Measurements from ENCODE around the gene SNX8. TPM values are rescaled to one million over a fixed set of nuclear protein-coding genes. Genes with fewer than 3 reads are reported as not detected.

SNX8 gene
- total and polyA plus RNA-seq, 9 of the 15 experiments (the other 6 are each of a cell fraction or from before 2014, with no cell fraction given) = 2.7 to 51.6 (median 16.9) TPM

DNA sequence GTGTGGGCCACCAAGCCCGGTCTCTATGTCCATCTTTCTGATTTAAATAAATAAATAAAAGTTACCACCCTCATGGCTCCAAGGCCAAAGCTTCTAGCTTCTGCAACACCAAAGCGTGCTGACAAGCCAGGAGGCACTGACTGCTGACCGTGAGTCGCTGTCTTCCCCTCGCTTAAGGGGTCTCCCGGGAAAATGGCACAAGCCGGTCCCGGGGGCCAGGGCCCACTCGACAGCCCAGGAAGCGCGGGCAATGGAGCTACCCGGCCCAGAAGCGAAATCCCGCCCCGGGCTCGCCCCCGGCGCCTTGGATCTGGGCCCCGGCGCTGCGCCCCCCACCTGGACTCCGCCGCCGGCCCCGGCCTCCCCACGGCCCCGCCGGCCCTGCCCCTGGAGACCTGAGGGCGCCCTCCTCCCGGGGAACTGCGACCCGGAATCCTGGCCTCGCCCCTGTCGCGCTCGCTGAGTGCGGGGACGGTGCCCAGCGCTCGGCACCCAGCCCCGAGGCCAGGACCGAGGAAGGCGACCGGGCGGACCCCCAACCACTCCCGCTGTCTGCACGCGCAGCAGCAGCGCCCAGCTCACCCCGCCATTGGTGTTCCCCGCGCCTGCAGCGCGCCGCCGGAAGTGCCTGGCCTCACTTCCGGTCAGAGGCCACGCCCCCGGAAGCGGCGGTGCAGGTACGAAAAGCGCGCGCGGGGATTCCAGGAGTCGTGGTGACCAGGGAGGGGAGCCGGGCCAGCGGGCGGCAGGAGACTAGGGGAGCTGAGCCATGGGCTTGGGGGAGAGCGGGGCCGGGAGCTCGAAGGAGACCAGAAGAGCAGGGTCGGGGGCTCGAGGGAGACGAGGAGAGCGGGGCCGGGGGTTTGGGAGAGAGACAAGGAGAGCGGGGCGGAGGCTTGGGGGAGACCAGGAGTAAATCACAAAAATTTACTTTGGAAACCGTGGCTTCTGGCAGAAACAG, 72.4 kb downstream of the SNX8 start, which contains the start of the genes MRM2 and NUDT1 (continued):
- TF ChIP-seq, protein P1, sequence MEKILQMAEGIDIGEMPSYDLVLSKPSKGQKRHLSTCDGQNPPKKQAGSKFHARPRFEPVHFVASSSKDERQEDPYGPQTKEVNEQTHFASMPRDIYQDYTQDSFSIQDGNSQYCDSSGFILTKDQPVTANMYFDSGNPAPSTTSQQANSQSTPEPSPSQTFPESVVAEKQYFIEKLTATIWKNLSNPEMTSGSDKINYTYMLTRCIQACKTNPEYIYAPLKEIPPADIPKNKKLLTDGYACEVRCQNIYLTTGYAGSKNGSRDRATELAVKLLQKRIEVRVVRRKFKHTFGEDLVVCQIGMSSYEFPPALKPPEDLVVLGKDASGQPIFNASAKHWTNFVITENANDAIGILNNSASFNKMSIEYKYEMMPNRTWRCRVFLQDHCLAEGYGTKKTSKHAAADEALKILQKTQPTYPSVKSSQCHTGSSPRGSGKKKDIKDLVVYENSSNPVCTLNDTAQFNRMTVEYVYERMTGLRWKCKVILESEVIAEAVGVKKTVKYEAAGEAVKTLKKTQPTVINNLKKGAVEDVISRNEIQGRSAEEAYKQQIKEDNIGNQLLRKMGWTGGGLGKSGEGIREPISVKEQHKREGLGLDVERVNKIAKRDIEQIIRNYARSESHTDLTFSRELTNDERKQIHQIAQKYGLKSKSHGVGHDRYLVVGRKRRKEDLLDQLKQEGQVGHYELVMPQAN (IDR thresholded peaks at IDR 0.05; ENCODE audit: borderline replicate concordance) = peak; percentile 95
- no peak for TF ChIP-seq ZNF263 (CRISPR knock-in tag; IDR thresholded peaks at IDR 0.05; ENCODE audit: borderline replicate concordance)
- TF ChIP-seq EZH2 (IDR thresholded peaks at IDR 0.05; ENCODE audit: borderline replicate concordance, low read depth, low read length) = no peak
- TF ChIP-seq ZNF316 (IDR thresholded peaks at IDR 0.05) = no peak
- no peak for TF ChIP-seq ZBTB49 (CRISPR knock-in tag; IDR thresholded peaks at IDR 0.05; ENCODE audit: borderline replicate concordance)
- TF ChIP-seq HMG20B (CRISPR knock-in tag; IDR thresholded peaks at IDR 0.05) = no peak
- TF ChIP-seq MAFG (tag; conservative IDR thresholded peaks at IDR 0.05) = no peak
- peak; percentile 75 for TF ChIP-seq PML (IDR thresholded peaks at IDR 0.05; ENCODE audit: low read length)
- TF ChIP-seq ELF4 (CRISPR knock-in tag; IDR thresholded peaks at IDR 0.05) = 0 out of 2 replicates have a peak, but pooled peaks have one; percentile 60
- no peak; the same call in 1 of the 2 replicates for TF ChIP-seq NR2C2 (CRISPR knock-in tag; IDR thresholded peaks at IDR 0.05)
- TF ChIP-seq NR2C2 (tag; IDR thresholded peaks at IDR 0.05) = peak; percentile 66
- peak; percentile 21; the same call in 1 of the 2 replicates for TF ChIP-seq ZEB2 (IDR thresholded peaks at IDR 0.05)
- TF ChIP-seq ZNF280A (IDR thresholded peaks at IDR 0.05; ENCODE audit: low read depth, partially characterized antibody) = no peak
- TF ChIP-seq HNRNPK (IDR thresholded peaks at IDR 0.05; ENCODE audit: low read depth, low read length, poor library complexity, severe bottlenecking) = no peak
- TF ChIP-seq POLR2B (IDR thresholded peaks at IDR 0.05; ENCODE audit: low read depth, partially characterized antibody) = peak; percentile 89
- TF ChIP-seq RB1 (IDR thresholded peaks at IDR 0.05; ENCODE audit: low read depth) = peak; percentile 97
- no peak for TF ChIP-seq THRB (CRISPR knock-in tag; conservative IDR thresholded peaks at IDR 0.05)
- no peak for TF ChIP-seq ZNF398 (CRISPR knock-in tag; IDR thresholded peaks at IDR 0.05)

Data from K562 (cell line).